Uterus (tissue), 2 donors: ENCODE results near the gene PGLYRP1.

Experiments
- CTCF ChIP-seq, 4 experiments: fragments of 200-600 bp in 2 of 4; fragments of 450-650 bp in 2 of 4; sonication (generic) in 2 of 4; IDR thresholded peaks; one replicate each; pipeline ENCODE4 v1.5.1; 2016 to 2019; ENCODE audit warnings: antibody characterized with exemption in 4 of 4, mild to moderate bottlenecking in 2 of 4, moderate library complexity in 1 of 4
- POLR2A ChIP-seq, 2 donors: fragments of 450-650 bp; IDR thresholded peaks; one replicate each; pipeline ENCODE4 v1.6.1; 2016; ENCODE audit warnings: antibody characterized with exemption in 2 of 2, mild to moderate bottlenecking in 1 of 2, moderate library complexity in 1 of 2

- no peak for TF ChIP-seq POLR2A (IDR thresholded peaks at IDR 0.05)
- TF ChIP-seq CTCF (IDR thresholded peaks at IDR 0.05) = no peak
Observed at GRCh38 chr19:46060012-46060411, 37.2 kb upstream of the PGLYRP1 start.
